ENCODE data around the gene GPATCH1.

DNA sequence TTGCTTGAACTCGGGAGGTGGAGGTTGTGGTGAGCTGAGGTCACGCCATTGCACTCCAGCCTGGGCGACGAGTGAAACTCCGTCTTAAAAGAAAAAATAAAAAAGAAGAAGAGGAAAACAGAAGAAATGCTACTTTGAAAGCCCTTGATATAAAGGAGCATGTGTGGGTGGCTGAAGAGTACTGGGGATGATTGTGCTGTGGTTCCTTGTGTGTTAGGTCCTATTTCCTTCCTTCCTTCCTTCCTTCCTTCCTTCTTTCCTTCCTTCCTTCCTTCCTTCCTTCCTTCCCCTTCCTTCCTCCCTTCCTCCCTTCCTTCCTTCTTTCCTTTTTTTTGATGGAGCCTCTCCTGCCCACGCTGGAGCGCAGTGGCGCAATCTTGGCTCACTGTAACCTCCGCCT, 65.2 kb downstream of the GPATCH1 start:
- TF ChIP-seq, protein P1, sequence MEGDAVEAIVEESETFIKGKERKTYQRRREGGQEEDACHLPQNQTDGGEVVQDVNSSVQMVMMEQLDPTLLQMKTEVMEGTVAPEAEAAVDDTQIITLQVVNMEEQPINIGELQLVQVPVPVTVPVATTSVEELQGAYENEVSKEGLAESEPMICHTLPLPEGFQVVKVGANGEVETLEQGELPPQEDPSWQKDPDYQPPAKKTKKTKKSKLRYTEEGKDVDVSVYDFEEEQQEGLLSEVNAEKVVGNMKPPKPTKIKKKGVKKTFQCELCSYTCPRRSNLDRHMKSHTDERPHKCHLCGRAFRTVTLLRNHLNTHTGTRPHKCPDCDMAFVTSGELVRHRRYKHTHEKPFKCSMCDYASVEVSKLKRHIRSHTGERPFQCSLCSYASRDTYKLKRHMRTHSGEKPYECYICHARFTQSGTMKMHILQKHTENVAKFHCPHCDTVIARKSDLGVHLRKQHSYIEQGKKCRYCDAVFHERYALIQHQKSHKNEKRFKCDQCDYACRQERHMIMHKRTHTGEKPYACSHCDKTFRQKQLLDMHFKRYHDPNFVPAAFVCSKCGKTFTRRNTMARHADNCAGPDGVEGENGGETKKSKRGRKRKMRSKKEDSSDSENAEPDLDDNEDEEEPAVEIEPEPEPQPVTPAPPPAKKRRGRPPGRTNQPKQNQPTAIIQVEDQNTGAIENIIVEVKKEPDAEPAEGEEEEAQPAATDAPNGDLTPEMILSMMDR (IDR thresholded peaks at IDR 0.05; ENCODE audit: control extremely low read depth in 1 of 3, insufficient read depth in 1 of 3, low read depth in 1 of 3, low read length in 3 of 3): no peak
- TF ChIP-seq YY1 (IDR thresholded peaks at IDR 0.05; ENCODE audit: low read depth, low read length) (no peak), POLR2A (IDR thresholded peaks at IDR 0.05; ENCODE audit: control extremely low read depth in 1 of 2, low read depth in 2 of 2, low read length in 2 of 2) (no peak), SUZ12 (IDR thresholded peaks at IDR 0.05; ENCODE audit: low read length) (no peak), ZNF274 (IDR thresholded peaks at IDR 0.05; ENCODE audit: borderline replicate concordance, extremely low read depth, low read length) (no peak), BRCA1 (IDR thresholded peaks at IDR 0.05; ENCODE audit: low read depth, low read length) (no peak)
- TF ChIP-seq, protein P2, sequence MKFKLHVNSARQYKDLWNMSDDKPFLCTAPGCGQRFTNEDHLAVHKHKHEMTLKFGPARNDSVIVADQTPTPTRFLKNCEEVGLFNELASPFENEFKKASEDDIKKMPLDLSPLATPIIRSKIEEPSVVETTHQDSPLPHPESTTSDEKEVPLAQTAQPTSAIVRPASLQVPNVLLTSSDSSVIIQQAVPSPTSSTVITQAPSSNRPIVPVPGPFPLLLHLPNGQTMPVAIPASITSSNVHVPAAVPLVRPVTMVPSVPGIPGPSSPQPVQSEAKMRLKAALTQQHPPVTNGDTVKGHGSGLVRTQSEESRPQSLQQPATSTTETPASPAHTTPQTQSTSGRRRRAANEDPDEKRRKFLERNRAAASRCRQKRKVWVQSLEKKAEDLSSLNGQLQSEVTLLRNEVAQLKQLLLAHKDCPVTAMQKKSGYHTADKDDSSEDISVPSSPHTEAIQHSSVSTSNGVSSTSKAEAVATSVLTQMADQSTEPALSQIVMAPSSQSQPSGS (IDR thresholded peaks at IDR 0.05; ENCODE audit: low read length): no peak
